ENCODE data around the gene PABPN1L.

PABPN1L gene

DNA sequence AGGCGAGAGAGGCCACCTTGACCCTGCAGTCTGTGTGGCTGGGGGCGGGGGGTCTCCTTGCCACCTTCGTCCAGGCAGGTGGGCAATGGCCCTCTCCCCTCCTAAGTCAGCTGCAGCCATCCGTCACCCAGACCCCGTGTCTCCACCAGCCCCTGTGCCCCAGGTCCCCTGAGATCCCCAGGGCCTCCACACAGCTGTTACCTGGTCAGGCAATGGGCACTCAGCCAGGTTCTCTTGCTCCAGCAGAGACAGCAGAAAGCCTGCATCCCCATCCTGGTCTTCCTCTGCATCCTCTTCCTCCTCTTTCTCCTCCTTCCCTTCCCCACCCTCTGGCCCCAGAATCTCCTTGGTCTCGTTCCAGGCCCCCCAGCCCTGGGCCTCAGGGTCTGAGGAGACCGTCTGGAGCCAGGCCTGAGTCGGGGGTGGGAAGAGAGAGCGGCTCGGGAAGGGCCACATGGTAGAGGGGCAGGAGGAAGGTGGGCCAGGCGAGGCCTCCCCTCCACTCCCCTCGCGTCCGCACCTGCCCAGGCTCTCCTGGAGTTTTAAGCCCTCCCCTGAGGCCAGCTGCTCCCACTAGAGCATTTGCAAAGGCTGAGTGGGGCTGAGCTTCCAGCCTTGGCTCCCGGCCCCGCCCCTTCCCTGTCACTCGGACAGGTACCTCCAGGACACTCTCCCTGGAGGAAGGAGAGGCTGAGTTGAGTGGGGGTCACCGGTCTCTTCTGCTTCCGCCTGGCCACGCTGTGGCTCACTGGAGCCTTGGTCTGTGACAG lies at the start of gene PABPN1L:
PABPN1L (minus strand) TSS at position 510 of the 770 bp plus-strand sequence; CDS start at position 456, 54 bp downstream.
- DNase-seq (ENCODE audit: low spot score) = no peak

DNA sequence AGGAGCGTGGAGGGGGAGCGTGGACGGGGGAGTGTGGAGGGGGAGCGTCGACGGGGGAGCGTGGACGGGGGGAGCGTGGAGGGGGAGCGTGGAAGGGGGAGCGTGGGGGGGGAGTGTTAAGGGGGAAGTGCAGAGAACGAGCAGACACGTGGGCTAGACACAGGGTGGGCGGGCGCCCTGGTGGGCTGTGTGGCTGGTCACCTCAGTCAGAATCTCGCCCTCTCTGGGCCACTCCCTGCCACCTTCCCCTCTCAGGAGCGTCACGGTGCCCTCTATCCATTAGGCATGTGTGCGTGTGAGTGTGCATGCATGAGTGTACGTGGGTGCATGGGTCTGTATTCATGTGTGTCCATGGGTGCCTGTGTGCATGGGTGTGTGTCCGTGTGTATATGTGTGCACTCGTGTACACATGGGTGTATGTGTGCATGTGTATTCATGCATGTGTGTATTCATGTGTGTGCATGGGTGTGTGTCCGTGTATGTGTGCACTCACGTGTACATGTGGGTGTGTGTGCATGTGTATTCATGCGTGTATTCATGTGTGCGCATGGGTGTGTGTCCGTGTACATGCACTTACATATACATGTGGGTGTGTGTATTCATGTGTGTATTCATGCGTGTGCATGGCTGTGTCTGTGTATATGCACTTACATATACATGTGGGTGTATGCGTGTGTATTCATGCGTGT lies 49.3 kb upstream of the PABPN1L start:
- no peak for DNase-seq (ENCODE audit: low spot score)

DNA sequence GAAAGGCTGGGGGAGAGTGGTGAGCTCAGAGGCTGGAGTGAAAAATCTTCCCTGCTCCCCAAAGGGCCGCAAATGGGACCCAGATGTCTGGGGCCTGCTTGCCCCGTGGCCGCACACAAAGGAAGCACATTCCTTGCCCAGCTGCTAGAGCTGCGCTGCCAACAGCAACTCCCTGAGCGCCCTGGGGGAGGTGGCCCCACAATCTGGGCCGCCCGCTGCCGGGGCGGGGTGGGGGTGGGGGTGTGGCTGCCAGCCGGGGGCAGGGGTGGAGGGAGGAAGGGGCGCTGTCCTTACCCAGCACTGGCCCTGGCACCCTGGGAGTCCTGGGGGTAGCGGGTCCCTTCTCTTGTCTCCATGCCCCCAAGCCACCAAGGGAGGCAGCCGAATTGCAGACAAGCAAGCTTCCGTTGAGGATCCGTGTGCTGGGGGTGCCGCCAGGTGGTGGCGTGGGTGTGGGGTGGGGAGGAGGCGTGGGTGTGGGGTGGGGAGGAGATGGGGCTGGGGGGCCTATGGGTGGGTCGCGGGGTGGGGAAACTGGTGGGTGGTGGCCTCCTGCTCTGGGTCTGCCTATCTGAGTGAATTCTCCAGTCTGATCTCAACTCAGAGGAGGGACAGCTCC lies 48.4 kb upstream of the PABPN1L start:
- DNase-seq (ENCODE audit: low spot score) = no peak

DNA sequence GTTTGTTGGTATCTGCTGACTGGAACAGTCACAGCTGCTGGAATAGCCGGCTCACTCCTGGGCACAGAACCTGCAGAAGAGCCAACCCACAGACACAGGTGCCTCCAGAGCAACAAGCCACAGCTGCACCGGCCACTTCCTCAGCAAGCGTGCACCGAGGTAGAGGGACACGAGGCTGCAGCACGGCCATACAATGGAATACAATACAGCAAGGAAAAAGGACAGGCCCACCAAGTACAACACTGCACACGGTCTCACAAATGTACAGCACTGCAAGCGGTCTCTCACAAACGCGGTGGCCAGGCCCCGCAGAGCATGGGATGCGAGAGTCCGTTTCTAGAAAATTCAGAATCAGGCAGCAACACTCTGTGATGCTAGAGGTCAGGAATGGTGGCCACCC lies 47.4 kb upstream of the PABPN1L start:
- DNase-seq (ENCODE audit: low spot score) = no peak

DNA sequence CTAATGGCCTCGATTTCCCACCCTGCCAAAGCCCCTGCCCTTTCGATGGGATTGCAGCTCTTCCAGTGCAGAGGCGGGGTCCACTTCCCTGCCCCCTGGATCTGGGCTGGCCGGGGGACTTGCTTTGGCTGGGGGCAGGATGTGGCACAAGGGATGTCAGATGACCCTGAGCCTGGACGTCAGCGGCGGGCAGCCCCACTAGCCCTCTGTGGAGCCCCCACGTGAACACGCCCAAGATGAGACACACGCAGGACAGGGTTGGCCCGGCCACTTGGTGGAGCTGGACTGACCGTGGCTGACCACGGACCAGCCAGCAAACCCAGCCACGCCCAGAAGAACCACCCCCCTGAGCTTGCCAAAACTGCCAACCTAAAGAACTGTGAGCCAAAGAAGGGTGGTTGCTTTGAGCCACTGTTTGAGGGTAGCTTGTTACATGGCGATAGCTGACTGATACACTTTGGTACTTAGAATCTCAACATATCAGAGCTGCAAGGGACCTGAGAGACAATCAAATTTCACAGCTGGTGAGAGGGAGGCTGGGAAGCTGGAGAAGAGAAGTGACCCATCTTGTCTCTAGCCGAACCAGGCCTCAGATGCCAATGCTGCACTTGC lies 46.6 kb upstream of the PABPN1L start:
- DNase-seq (ENCODE audit: low spot score) = no peak

- no peak for DNase-seq (ENCODE audit: low spot score)
Measured at GRCh38 chr16:88912556-88912955, 46.1 kb upstream of the PABPN1L start.

DNA sequence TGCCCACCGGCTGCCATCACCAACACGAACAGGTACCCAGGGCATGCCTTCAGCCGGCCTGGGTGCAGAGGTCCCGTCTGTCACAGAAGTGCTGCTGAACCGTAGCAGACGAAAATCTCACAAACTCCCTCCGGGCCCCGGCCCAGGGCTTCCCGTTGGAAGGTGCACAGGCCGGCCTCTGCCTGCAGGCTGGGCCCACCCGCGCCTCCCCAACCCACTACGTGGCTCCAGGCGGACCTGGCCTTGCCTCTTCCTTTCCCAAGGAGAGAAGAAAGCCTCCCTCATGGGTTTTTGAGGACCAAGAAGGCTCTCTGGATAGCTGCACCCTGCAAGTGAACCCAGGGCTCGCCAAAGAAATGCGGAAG lies 45.5 kb upstream of the PABPN1L start:
- DNase-seq (ENCODE audit: low spot score) = no peak

DNA sequence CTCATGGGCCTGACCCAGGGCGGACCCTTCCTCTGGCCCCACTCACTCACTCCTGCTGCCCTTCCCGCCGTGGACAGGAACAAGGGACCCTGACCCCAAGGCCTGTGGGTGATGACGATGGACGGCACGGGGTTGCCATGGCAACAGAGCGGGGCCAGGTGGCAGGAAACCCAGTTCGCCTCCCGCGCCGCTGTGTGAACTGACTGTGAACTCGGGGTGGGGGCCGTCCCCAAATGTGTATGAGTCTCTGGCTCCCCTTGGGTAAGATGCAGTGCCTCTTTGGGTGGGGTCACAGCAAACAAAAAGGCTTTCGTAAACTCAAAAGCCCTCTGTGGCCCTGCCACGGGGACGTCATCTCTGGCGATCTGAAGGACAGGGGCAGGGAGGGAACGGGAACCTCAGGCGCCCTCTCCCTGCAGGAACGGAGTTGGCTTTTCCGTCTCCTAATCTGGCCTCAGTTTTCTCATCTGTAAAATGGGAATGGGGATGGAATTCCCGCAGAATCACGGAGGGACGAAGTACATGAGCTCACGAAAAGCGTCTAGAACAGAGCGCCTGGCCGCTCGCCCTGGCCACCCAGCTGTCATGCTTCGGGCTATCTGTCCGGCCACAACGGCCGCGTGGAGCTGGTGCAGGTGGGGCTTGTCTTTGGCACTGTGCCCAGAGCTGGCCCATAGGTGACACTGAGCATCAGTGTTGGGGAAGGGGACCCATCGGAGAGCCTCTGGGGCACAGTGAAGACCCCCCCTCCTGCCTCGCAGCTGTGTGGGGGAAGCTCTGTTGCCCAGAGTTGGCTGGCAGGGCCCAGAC lies 44.9 kb upstream of the PABPN1L start:
- no peak for DNase-seq (ENCODE audit: low spot score)

- DNase-seq (ENCODE audit: low spot score) = no peak
Measured at GRCh38 chr16:88910284-88911135, 44.0 kb upstream of the PABPN1L start.

DNA sequence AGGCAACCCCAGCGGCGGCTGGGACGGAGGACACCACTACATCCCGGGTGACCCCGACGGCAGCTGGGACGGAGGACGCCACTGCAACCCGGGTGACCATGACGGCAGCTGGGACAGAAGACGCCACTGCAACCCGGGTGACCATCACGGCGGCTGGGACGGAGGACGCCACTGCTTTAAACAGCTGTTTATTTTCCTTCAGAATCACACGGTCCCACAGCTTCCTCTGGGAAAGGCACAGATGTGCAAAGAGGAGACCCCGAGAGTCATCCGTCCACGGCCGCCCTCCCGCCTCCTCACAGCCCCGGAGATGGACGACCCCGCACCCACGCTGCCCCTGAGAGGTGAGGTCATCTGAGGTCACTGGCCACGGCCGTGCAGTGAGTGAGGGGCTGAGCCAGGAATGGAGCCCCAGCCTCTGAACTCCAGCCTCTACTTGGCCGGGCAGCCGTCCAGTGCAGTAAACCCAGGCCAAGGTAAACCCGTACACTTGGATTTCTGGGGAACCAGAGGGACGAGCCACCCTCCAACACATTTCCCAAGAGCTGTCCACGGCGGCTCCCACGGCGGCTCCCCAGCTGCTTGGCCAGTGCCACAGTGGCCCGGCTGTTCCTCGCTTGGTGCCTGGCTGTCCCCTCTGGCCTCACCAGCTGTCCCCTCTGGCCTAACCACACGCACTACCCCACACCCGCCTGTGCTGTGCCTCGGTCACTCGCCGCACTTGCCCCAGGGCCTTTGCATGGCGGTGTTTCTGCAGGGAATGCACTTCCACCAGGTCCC lies 43.2 kb upstream of the PABPN1L start:
- DNase-seq (ENCODE audit: low spot score) = no peak

DNA sequence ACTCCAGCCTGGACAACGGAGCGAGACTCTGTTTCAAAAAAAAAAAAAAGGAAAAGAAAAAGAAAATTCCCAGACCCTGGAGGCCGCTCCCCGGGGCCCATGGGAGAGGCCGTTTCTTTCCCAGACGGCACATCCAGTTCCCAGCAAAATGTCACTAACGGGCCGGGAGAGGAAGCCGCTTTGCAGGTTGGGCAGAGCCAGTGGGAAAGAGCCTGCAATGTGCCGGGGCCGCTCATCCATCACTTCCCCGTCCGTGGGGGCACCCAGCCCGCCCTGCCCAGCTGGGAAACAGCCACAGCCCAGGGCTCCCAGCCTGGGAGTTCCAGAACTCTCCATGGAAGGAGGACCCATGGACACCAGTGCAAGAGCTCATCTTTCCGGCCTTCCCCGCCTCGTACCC lies 41.8 kb upstream of the PABPN1L start:
- no peak for DNase-seq (ENCODE audit: low spot score)

GRCh38 chr16:88907768-88908167 lies 41.3 kb upstream of the PABPN1L start:
- no peak for DNase-seq (ENCODE audit: low spot score)

- no peak for DNase-seq (ENCODE audit: low spot score)
Measured at GRCh38 chr16:88906535-88907105, 40.2 kb upstream of the PABPN1L start.

GRCh38 chr16:88906020-88906419 lies 39.6 kb upstream of the PABPN1L start:
- no peak for DNase-seq (ENCODE audit: low spot score)

- DNase-seq (ENCODE audit: low spot score) = no peak
Measured at GRCh38 chr16:88905563-88905962, 39.1 kb upstream of the PABPN1L start.

GRCh38 chr16:88904676-88905365 lies 38.4 kb upstream of the PABPN1L start:
- no peak for DNase-seq (ENCODE audit: low spot score)

DNA sequence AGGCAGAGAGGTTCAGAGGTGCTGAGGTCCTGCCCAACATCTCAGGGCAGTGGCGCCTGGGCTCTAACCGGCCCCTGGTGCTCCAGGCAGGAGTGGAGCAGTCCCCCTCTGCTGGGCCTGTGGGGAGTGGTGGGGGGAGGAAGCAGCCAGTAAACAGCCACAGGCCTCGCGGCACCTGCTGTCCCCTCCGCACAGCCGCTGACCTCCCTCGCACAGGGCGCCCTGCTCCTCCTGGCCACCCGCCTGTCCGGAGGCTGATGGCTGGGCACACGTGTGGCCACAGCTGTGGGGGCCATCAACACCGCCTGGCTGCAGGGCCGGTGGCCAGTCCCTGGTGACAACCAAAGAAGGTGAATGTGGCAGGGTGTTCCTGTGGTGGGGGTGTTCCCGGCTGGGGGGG lies 36.8 kb upstream of the PABPN1L start:
- no peak for DNase-seq (ENCODE audit: low spot score)

DNA sequence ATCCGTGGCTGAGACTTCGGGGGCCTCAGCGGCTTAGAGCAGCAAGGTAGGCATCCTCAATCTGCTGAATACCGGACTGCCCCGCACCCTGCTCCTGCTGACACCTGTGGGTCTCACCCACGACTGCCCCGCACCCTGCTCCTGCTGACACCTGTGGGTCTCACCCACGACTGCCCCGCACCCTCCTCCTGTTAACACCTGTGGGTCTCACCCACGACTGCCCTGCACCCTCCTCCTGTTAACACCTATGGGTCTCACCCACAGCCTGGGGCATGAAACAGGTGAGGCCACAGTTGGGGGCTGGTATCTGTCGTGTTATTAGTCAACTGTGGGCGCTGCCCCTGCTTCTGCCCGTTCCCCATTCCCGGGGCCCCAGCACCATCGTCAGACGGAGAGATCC lies 36.3 kb upstream of the PABPN1L start:
- no peak for DNase-seq (ENCODE audit: low spot score)

GRCh38 chr16:88901718-88902337 lies 35.4 kb upstream of the PABPN1L start:
- DNase-seq (ENCODE audit: low spot score) = no peak
